Calu3 (cell line): ENCODE data around the gene PIGU. TPM values are rescaled to one million over a fixed set of nuclear protein-coding genes. Genes with fewer than 3 reads are reported as not detected.

Source experiments
- BruUV-seq: library from RNA; stranded (reverse); fragments of 400-500 nt; replicated peaks from 2 replicates; lab custom pipeline; 2021; lab: Mats Ljungman, UMichigan
- CTCF ChIA-PET: fragments of 300-600 bp; sonication (Branson Sonifier 250); formaldehyde crosslinking; loops from one replicate; lab custom pipeline; 2022; ENCODE audit warnings: antibody characterized with exemption; lab: Charles Lee
- DNase-seq: peaks from one replicate; pipeline ENCODE4 v3.0.0; 2022
- H3K27ac Mint-ChIP-seq: one replicate; pipeline ENCODE4 v1.8.0; 2022; ENCODE audit warnings: mixed read lengths; ENCODE audit not compliant: unreplicated experiment
- H3K27me3 Mint-ChIP-seq: one replicate; pipeline ENCODE4 v1.8.0; 2022; ENCODE audit warnings: mixed read lengths; ENCODE audit not compliant: unreplicated experiment
- H3K36me3 Mint-ChIP-seq: one replicate; pipeline ENCODE4 v1.8.0; 2022; ENCODE audit warnings: mild to moderate bottlenecking, moderate library complexity, mixed read lengths; ENCODE audit not compliant: insufficient read depth, unreplicated experiment
- H3K4me1 Mint-ChIP-seq: one replicate; pipeline ENCODE4 v1.8.0; 2022; ENCODE audit warnings: mild to moderate bottlenecking, low read depth, mixed read lengths; ENCODE audit not compliant: unreplicated experiment
- H3K4me3 Mint-ChIP-seq: one replicate; pipeline ENCODE4 v1.8.0; 2022; ENCODE audit warnings: mild to moderate bottlenecking, low read depth, moderate library complexity, mixed read lengths; ENCODE audit not compliant: unreplicated experiment
- H3K9me3 Mint-ChIP-seq: one replicate; pipeline ENCODE4 v1.8.0; 2022; ENCODE audit warnings: low read depth, mixed read lengths; ENCODE audit not compliant: unreplicated experiment
- CTCF ChIP-seq: fragments of 200-600 bp; IDR thresholded peaks from one replicate; pipeline ENCODE4 v1.8.0; 2022; ENCODE audit warnings: antibody characterized with exemption; ENCODE audit not compliant: unreplicated experiment
- intact Hi-C: fragments of 100-400 bp; cut with micrococcal nuclease; formaldehyde crosslinking; loops from one replicate; pipeline ENCODE4 v1.10.0; 2022; ENCODE audit not compliant: unreplicated experiment
- total RNA-seq: library from RNA; stranded (reverse); gene quantifications from 2 replicates; pipeline ENCODE4 v1.2.3, GENCODE V29; 2022

Gene PIGU
- total RNA-seq, 1 experiment from 2014 or later = 42.8 TPM

- intact Hi-C loops = no loop called here
- Mint-ChIP-seq H3K4me1 (peaks cover 17% of the 10 kb centered on the region), H3K36me3 (no peaks in the 10 kb centered on the region), H3K9me3 (no peaks in the 10 kb centered on the region), H3K27me3 (no peaks in the 10 kb centered on the region), H3K4me3 (no peak overlapping the region), H3K27ac (no peak overlapping the region)
- DNase-seq = no peak
- no TSS peak for BruUV-seq
- CTCF ChIA-PET = interaction anchor here (0.5 kb wide), 1 partner anchor 369 kb away, joined by 3 read pairs; no protein-coding TSS in a partner anchor
- TF ChIP-seq CTCF = no peak
These were observed 99.8 kb downstream of the PIGU start for GRCh38 chr20:34577061-34577460.

- intact Hi-C loops = no loop called here
- peaks cover 17% of the 10 kb centered on the region for H3K4me1 Mint-ChIP-seq
- no peak for TF ChIP-seq CTCF
- peaks cover 11% of the 10 kb centered on the region for H3K36me3 Mint-ChIP-seq
- H3K27ac Mint-ChIP-seq = no peak overlapping the region
- H3K27me3 Mint-ChIP-seq = no peaks in the 10 kb centered on the region
- no peak overlapping the region for H3K4me3 Mint-ChIP-seq
- CTCF ChIA-PET = no interaction called here
- BruUV-seq = no TSS peak
- no peaks in the 10 kb centered on the region for H3K9me3 Mint-ChIP-seq
- no peak for DNase-seq
These were observed 101.1 kb downstream of the PIGU start for GRCh38 chr20:34575756-34576155.

GRCh38 chr20:34575271-34575670 lies 101.6 kb downstream of the PIGU start:
- no peak for TF ChIP-seq CTCF
- intact Hi-C loops = no loop called here
- Mint-ChIP-seq H3K27ac (no peak overlapping the region), H3K9me3 (no peaks in the 10 kb centered on the region), H3K4me3 (no peak overlapping the region), H3K4me1 (peaks cover 12% of the 10 kb centered on the region), H3K27me3 (no peaks in the 10 kb centered on the region), H3K36me3 (peaks cover 12% of the 10 kb centered on the region)
- CTCF ChIA-PET = no interaction called here
- BruUV-seq = no TSS peak
- DNase-seq = no peak

- no peaks in the 10 kb centered on the region for H3K27me3 Mint-ChIP-seq
- intact Hi-C loops = no loop called here
These were observed 102.0 kb downstream of the PIGU start for GRCh38 chr20:34574861-34575260.

More at GRCh38 chr20:34574861-34575260, 102.0 kb downstream of the PIGU start:
- no TSS peak for BruUV-seq
- Mint-ChIP-seq H3K4me3 (no peak overlapping the region), H3K4me1 (peaks cover 8% of the 10 kb centered on the region), H3K9me3 (no peaks in the 10 kb centered on the region), H3K36me3 (peaks cover 12% of the 10 kb centered on the region), H3K27ac (no peak overlapping the region)
- CTCF ChIA-PET = no interaction called here
- no peak for DNase-seq
- TF ChIP-seq CTCF = no peak
